Fibroblast of lung (primary cell): ENCODE measurements around the gene YIF1A. TPM values are rescaled to one million over a fixed set of nuclear protein-coding genes. Genes with fewer than 3 reads are reported as not detected.

Source experiments
- DNase-seq, 2 donors: peaks; one replicate each; pipeline versions ENCODE4 v3.0.0 to v3.0.0-alpha.2; 2010; ENCODE audit warnings: low read depth in 2 of 2
- H2AFZ ChIP-seq: 2 replicates; pipeline ENCODE4 v1.5.1; 2012; ENCODE audit warnings: low read length, control low read depth, inconsistent platforms
- H3K27ac ChIP-seq: 2 replicates; pipeline ENCODE4 v1.5.1; 2011; ENCODE audit warnings: low read length, control low read depth; ENCODE audit not compliant: insufficient read depth
- H3K27me3 ChIP-seq: 2 replicates; pipeline ENCODE4 v1.5.1; 2011; ENCODE audit warnings: mild to moderate bottlenecking, low read length; ENCODE audit not compliant: control insufficient read depth, insufficient read depth
- H3K36me3 ChIP-seq: 2 replicates; pipeline ENCODE4 v1.5.1; 2011; ENCODE audit warnings: low read length; ENCODE audit not compliant: control insufficient read depth, insufficient read depth
- H3K4me1 ChIP-seq: 2 replicates; pipeline ENCODE4 v1.5.1; 2011; ENCODE audit warnings: low read length; ENCODE audit not compliant: control insufficient read depth, insufficient read depth; ENCODE audit errors: extremely low read depth
- H3K4me2 ChIP-seq: 2 replicates; pipeline ENCODE4 v1.5.1; 2011; ENCODE audit warnings: low read length, control low read depth; ENCODE audit not compliant: insufficient read depth; ENCODE audit errors: extremely low read depth
- H3K4me3 ChIP-seq, 4 experiments: fragments of 200-600 bp in 1 of 4; sonication (generic) in 1 of 4; replicated peaks in 1 of 4; 2 replicates each; pipeline ENCODE4 v1.5.1; 2011 to 2016; ENCODE audit warnings: low read length in 4 of 4, low read depth in 3 of 4, mild to moderate bottlenecking in 3 of 4, control low read depth in 2 of 4, inconsistent platforms in 1 of 4, mixed read lengths in 1 of 4; ENCODE audit not compliant: insufficient read depth in 1 of 4; ENCODE audit errors: control extremely low read depth in 1 of 4
- H3K79me2 ChIP-seq: 2 replicates; pipeline ENCODE4 v1.5.1; 2012; ENCODE audit warnings: mild to moderate bottlenecking, low read length, inconsistent platforms; ENCODE audit not compliant: control insufficient read depth, insufficient read depth
- H3K9ac ChIP-seq: 2 replicates; pipeline ENCODE4 v1.5.1; 2011; ENCODE audit warnings: mild to moderate bottlenecking, low read length, control low read depth; ENCODE audit not compliant: insufficient read depth
- H3K9me3 ChIP-seq: 2 replicates; pipeline ENCODE4 v1.5.1; 2012; ENCODE audit warnings: low read depth, low read length; ENCODE audit not compliant: control insufficient read depth, insufficient read depth
- H4K20me1 ChIP-seq: 2 replicates; pipeline ENCODE4 v1.5.1; 2011; ENCODE audit warnings: low read length; ENCODE audit not compliant: control insufficient read depth, insufficient read depth; ENCODE audit errors: extremely low read depth
- EZH2 ChIP-seq: IDR thresholded peaks from 2 replicates; pipeline ENCODE4 v1.5.1; 2012; ENCODE audit warnings: low read length, control low read depth, mild to moderate bottlenecking; ENCODE audit errors: missing control alignments
- polyA plus RNA-seq, 2 donors: library from polyadenylated mRNA; depleted of rRNA in 1 of 2; stranded (reverse) in 1 of 2; unstranded in 1 of 2; fragments of >200 nt; gene quantifications; 2 replicates each; pipeline ENCODE4 v1.2.1, GENCODE V29; 2011 to 2012; ENCODE audit warnings: missing spikeins in 1 of 2
- total RNA-seq: library from RNA; depleted of rRNA; stranded (reverse); fragments of >200 nt; gene quantifications from 2 replicates; pipeline ENCODE4 v1.2.1, GENCODE V29; 2014
- TF ChIP-seq, protein P1 (sequence below), 2 donors: IDR thresholded peaks in 1 of 2; conservative IDR thresholded peaks in 1 of 2; 1 replicate in 1 of 2; 2 replicates in 1 of 2; pipeline ENCODE4 v1.5.1; 2011 to 2012; ENCODE audit warnings: low read length in 2 of 2, control low read depth in 1 of 2, inconsistent platforms in 1 of 2, low read depth in 1 of 2, mild to moderate bottlenecking in 1 of 2

The YIF1A gene
- total and polyA plus RNA-seq, 2 donors (not counting 1 experiment from before 2014, with no cell fraction given), result 160 to 167 TPM

DNA sequence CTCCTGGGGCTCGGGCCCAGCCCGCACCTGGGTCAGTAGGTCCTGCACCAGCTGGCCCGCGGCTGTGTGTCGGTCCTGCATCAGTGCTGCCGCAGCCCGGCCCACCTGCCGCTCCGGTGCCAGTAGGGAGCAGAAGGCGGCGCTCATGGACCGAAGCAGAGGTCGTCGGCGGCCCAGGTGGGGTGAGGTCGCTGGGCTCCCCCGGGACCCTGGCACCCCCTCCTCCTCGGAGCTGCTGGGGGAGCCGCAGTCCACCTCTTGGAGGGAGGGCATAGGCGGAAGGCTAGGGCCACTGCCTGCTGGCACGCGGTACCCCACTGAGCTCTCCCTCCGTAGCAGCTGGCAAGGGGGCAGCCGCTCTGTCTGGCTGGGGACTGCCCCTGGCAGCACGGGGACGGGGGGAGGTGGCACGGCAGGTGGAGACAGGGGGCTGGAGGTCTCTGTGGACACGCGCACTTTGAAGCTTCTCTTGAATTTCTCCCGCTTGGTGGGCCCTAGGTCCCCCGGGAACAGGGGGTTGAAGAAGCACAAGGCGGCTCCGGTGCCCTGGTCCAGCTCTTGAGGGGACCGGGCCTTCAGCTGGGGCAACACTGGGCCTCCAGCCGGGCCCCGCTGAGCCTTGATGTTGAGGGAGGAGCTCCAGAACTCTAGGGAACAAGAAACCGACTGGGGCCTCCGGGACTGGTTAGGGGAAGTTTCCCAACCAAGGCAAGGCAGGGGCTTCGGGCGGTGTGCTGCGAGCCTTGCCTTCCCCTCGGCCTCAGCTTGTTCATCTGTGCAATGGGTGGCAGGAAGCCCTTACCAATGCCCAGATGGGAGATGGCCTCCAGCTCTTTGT, 45.9 kb upstream of the YIF1A start:
- TF ChIP-seq, protein P1, sequence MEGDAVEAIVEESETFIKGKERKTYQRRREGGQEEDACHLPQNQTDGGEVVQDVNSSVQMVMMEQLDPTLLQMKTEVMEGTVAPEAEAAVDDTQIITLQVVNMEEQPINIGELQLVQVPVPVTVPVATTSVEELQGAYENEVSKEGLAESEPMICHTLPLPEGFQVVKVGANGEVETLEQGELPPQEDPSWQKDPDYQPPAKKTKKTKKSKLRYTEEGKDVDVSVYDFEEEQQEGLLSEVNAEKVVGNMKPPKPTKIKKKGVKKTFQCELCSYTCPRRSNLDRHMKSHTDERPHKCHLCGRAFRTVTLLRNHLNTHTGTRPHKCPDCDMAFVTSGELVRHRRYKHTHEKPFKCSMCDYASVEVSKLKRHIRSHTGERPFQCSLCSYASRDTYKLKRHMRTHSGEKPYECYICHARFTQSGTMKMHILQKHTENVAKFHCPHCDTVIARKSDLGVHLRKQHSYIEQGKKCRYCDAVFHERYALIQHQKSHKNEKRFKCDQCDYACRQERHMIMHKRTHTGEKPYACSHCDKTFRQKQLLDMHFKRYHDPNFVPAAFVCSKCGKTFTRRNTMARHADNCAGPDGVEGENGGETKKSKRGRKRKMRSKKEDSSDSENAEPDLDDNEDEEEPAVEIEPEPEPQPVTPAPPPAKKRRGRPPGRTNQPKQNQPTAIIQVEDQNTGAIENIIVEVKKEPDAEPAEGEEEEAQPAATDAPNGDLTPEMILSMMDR (conservative IDR thresholded peaks at IDR 0.05 in 1 of 2, IDR thresholded peaks at IDR 0.05 in 1 of 2; ENCODE audit: low read depth in 1 of 2, low read length in 2 of 2), result no peak
- no peak for TF ChIP-seq EZH2
- Histone ChIP-seq H2AFZ (no peak overlapping the region), H3K4me3 (peak overlapping the region; percentile 74 to 95 (median 83)), H3K9me3 (no peaks in the 10 kb centered on the region), H3K27me3 (no peaks in the 10 kb centered on the region), H3K4me2 (peak overlapping the region; percentile 80), H4K20me1 (no peaks in the 10 kb centered on the region), H3K36me3 (peaks cover 46% of the 10 kb centered on the region), H3K9ac (peak overlapping the region; percentile 99), H3K79me2 (peaks cover 36% of the 10 kb centered on the region), H3K27ac (peak overlapping the region; percentile 100), H3K4me1 (peaks cover 36% of the 10 kb centered on the region)
- DNase-seq, result no peak

DNA sequence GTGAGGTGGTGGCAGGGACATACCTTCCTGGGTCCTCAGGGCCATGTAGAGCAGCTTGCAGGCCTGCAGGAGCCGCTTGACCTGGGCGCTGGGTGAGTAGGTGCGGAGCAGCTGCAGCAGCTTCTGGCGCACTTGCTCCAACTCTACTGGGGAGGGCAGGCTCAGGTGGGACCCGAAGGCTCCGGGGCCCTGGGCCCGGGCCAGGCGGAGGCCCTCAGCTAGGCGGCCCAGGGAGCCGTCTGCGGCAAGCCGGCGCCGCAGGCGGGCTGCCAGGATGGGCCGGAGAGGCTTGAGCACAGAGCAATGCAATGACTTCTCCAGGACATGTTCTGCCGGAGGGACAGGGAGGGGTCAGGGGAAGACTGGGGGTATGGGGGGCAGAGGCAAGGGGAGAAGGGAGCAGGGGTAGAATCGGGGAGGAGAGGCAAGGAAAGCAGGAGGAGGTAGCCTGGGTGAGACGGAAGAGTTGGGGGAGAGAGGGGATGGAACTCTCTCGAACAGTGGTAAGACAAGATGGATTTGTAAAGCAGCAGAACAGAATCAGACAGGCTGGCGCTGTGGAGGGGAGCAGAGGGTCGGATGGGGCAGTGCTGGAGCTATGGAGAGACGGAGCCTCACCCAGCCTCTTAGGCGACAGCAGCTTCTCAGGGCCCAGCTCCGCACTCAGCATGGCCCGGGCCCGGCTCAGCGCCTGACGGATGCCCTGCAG, 45.1 kb upstream of the YIF1A start:
- no peak for TF ChIP-seq EZH2
- TF ChIP-seq, protein P1 (conservative IDR thresholded peaks at IDR 0.05 in 1 of 2, IDR thresholded peaks at IDR 0.05 in 1 of 2; ENCODE audit: low read depth in 1 of 2, low read length in 2 of 2), result no peak
- no peaks in the 10 kb centered on the region for H3K27me3 ChIP-seq
- peaks cover 36% of the 10 kb centered on the region for H3K79me2 ChIP-seq
- peak overlapping the region; percentile 99 for H3K9ac ChIP-seq
- H3K9me3 ChIP-seq, result no peaks in the 10 kb centered on the region
- no peak overlapping the region for H2AFZ ChIP-seq
- H3K4me1 ChIP-seq, result peaks cover 35% of the 10 kb centered on the region
- peaks cover 43% of the 10 kb centered on the region for H3K36me3 ChIP-seq
- H3K4me2 ChIP-seq, result peak overlapping the region; percentile 80
- no peaks in the 10 kb centered on the region for H4K20me1 ChIP-seq
- DNase-seq, result no peak
- peak overlapping the region in 2 of 4 experiments; percentile 90 to 95 for H3K4me3 ChIP-seq
- H3K27ac ChIP-seq, result peak overlapping the region; percentile 43

DNA sequence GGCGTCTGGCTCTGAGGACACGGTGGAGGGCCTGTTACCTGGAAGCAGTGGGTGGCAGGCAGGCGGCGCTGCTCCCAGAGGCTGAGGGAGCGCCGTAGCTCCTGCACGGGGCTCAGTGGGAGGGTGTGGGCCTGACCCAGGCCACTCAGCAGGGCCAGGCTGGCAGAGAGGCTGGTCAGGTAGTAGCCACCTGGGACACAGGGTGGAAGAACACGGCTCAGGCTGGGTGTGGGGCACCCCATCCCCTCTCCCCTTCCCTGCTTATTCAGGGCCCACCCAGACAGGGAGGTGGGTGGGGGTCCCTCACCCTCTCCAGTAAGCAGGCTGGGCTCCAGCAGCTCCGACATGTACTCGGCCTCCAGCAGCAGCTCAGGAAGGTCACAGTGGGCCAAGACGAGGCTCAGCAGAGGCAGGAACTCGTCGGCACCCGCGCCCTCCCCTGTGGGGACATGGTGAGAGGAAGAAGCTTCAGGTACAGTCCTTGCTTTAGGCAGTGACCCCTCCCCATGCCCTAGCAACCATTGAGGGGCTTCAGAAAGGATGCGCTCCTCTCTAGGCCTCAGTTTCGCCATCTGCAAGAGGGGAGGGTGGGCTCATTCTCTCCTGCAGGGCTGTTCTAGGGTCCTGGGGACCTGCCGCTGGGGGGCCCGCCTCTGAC, 44.4 kb upstream of the YIF1A start:
- Histone ChIP-seq H3K27me3 (no peaks in the 10 kb centered on the region), H3K36me3 (peaks cover 43% of the 10 kb centered on the region), H3K4me1 (peaks cover 33% of the 10 kb centered on the region), H3K27ac (no peak overlapping the region), H3K79me2 (peaks cover 36% of the 10 kb centered on the region), H3K9ac (no peak overlapping the region), H4K20me1 (no peaks in the 10 kb centered on the region), H3K4me2 (no peak overlapping the region), H2AFZ (no peak overlapping the region), H3K9me3 (no peaks in the 10 kb centered on the region), H3K4me3 (peak overlapping the region in 1 of 4 experiments; percentile 10)
- DNase-seq, result no peak
- TF ChIP-seq, protein P1 (conservative IDR thresholded peaks at IDR 0.05 in 1 of 2, IDR thresholded peaks at IDR 0.05 in 1 of 2; ENCODE audit: low read depth in 1 of 2, low read length in 2 of 2), result no peak
- TF ChIP-seq EZH2, result no peak
